ENCODE results near the gene POLR1E.

The POLR1E gene

GRCh38 chr9:37486256-37486615, 488 bp downstream of the POLR1E start:
- Histone ChIP-seq H3K4me1 (ENCODE audit: control insufficient read depth, insufficient read depth, low read length) (peaks cover 31% of the 10 kb centered on the region), H3K27me3 (replicated peaks; ENCODE audit: control insufficient read depth, insufficient read depth, low read length) (no peaks in the 10 kb centered on the region), H3K36me3 (ENCODE audit: control insufficient read depth, insufficient read depth, low read length, severe bottlenecking) (peaks cover 36% of the 10 kb centered on the region), H3K4me3 (ENCODE audit: low read length) (peak overlapping the region; percentile 95), H3K9me3 (ENCODE audit: control insufficient read depth, low read length) (no peaks in the 10 kb centered on the region), H3K9ac (ENCODE audit: low read length) (peak overlapping the region; percentile 93)
- DNase-seq (ENCODE audit: low read depth) = no peak

- Histone ChIP-seq H3K9ac (ENCODE audit: low read length) (peak overlapping the region; percentile 93), H3K4me3 (ENCODE audit: low read length) (peak overlapping the region; percentile 95), H3K9me3 (ENCODE audit: control insufficient read depth, low read length) (no peaks in the 10 kb centered on the region), H3K4me1 (ENCODE audit: control insufficient read depth, insufficient read depth, low read length) (peaks cover 34% of the 10 kb centered on the region), H3K27me3 (replicated peaks; ENCODE audit: control insufficient read depth, insufficient read depth, low read length) (no peaks in the 10 kb centered on the region), H3K36me3 (ENCODE audit: control insufficient read depth, insufficient read depth, low read length, severe bottlenecking) (peaks cover 42% of the 10 kb centered on the region)
- DNase-seq (ENCODE audit: low read depth) = peak; percentile 91
Observed at GRCh38 chr9:37486616-37487548, 1.1 kb downstream of the POLR1E start.

- peaks cover 23% of the 10 kb centered on the region for H3K4me1 ChIP-seq (ENCODE audit: control insufficient read depth, insufficient read depth, low read length)
- H3K36me3 ChIP-seq (ENCODE audit: control insufficient read depth, insufficient read depth, low read length, severe bottlenecking) = peaks cover 90% of the 10 kb centered on the region
- H3K4me3 ChIP-seq (ENCODE audit: low read length) = no peak overlapping the region
- no peak for DNase-seq (ENCODE audit: low read depth)
- no peak overlapping the region for H3K9ac ChIP-seq (ENCODE audit: low read length)
- H3K9me3 ChIP-seq (ENCODE audit: control insufficient read depth, low read length) = no peaks in the 10 kb centered on the region
- no peaks in the 10 kb centered on the region for H3K27me3 ChIP-seq (replicated peaks; ENCODE audit: control insufficient read depth, insufficient read depth, low read length)
Observed at GRCh38 chr9:37491939-37492338, 6.2 kb downstream of the POLR1E start.

- Histone ChIP-seq H3K9ac (ENCODE audit: low read length) (no peak overlapping the region), H3K27me3 (replicated peaks; ENCODE audit: control insufficient read depth, insufficient read depth, low read length) (no peaks in the 10 kb centered on the region), H3K4me1 (ENCODE audit: control insufficient read depth, insufficient read depth, low read length) (peaks cover 6% of the 10 kb centered on the region), H3K4me3 (ENCODE audit: low read length) (no peak overlapping the region), H3K36me3 (ENCODE audit: control insufficient read depth, insufficient read depth, low read length, severe bottlenecking) (peaks cover 91% of the 10 kb centered on the region), H3K9me3 (ENCODE audit: control insufficient read depth, low read length) (no peaks in the 10 kb centered on the region)
- DNase-seq (ENCODE audit: low read depth) = no peak
Observed at GRCh38 chr9:37495571-37495970, 9.8 kb downstream of the POLR1E start.

GRCh38 chr9:37496020-37496419, 10.3 kb downstream of the POLR1E start:
- no peak overlapping the region for H3K9ac ChIP-seq (ENCODE audit: low read length)
- H3K4me1 ChIP-seq (ENCODE audit: control insufficient read depth, insufficient read depth, low read length) = peaks cover 6% of the 10 kb centered on the region
- H3K4me3 ChIP-seq (ENCODE audit: low read length) = no peak overlapping the region
- peaks cover 91% of the 10 kb centered on the region for H3K36me3 ChIP-seq (ENCODE audit: control insufficient read depth, insufficient read depth, low read length, severe bottlenecking)
- no peak for DNase-seq (ENCODE audit: low read depth)
- H3K27me3 ChIP-seq (replicated peaks; ENCODE audit: control insufficient read depth, insufficient read depth, low read length) = no peaks in the 10 kb centered on the region
- H3K9me3 ChIP-seq (ENCODE audit: control insufficient read depth, low read length) = no peaks in the 10 kb centered on the region

- no peak for DNase-seq (ENCODE audit: low read depth)
- peaks cover 91% of the 10 kb centered on the region for H3K36me3 ChIP-seq (ENCODE audit: control insufficient read depth, insufficient read depth, low read length, severe bottlenecking)
- H3K4me3 ChIP-seq (ENCODE audit: low read length) = no peak overlapping the region
- no peaks in the 10 kb centered on the region for H3K9me3 ChIP-seq (ENCODE audit: control insufficient read depth, low read length)
- no peaks in the 10 kb centered on the region for H3K27me3 ChIP-seq (replicated peaks; ENCODE audit: control insufficient read depth, insufficient read depth, low read length)
- no peak overlapping the region for H3K9ac ChIP-seq (ENCODE audit: low read length)
- H3K4me1 ChIP-seq (ENCODE audit: control insufficient read depth, insufficient read depth, low read length) = peaks cover 11% of the 10 kb centered on the region
Observed at GRCh38 chr9:37497320-37497719, 11.6 kb downstream of the POLR1E start.

- H3K4me1 ChIP-seq (ENCODE audit: control insufficient read depth, insufficient read depth, low read length) = peaks cover 21% of the 10 kb centered on the region
- H3K36me3 ChIP-seq (ENCODE audit: control insufficient read depth, insufficient read depth, low read length, severe bottlenecking) = peaks cover 91% of the 10 kb centered on the region
- no peak for DNase-seq (ENCODE audit: low read depth)
- no peak overlapping the region for H3K9ac ChIP-seq (ENCODE audit: low read length)
- no peaks in the 10 kb centered on the region for H3K9me3 ChIP-seq (ENCODE audit: control insufficient read depth, low read length)
- no peak overlapping the region for H3K4me3 ChIP-seq (ENCODE audit: low read length)
- no peaks in the 10 kb centered on the region for H3K27me3 ChIP-seq (replicated peaks; ENCODE audit: control insufficient read depth, insufficient read depth, low read length)
Observed at GRCh38 chr9:37498457-37498856, 12.7 kb downstream of the POLR1E start.

GRCh38 chr9:37499297-37499696, 13.5 kb downstream of the POLR1E start:
- Histone ChIP-seq H3K9ac (ENCODE audit: low read length) (no peak overlapping the region), H3K27me3 (replicated peaks; ENCODE audit: control insufficient read depth, insufficient read depth, low read length) (no peaks in the 10 kb centered on the region), H3K36me3 (ENCODE audit: control insufficient read depth, insufficient read depth, low read length, severe bottlenecking) (peaks cover 87% of the 10 kb centered on the region), H3K4me1 (ENCODE audit: control insufficient read depth, insufficient read depth, low read length) (peaks cover 29% of the 10 kb centered on the region), H3K4me3 (ENCODE audit: low read length) (no peak overlapping the region), H3K9me3 (ENCODE audit: control insufficient read depth, low read length) (no peaks in the 10 kb centered on the region)
- no peak for DNase-seq (ENCODE audit: low read depth)

- H3K36me3 ChIP-seq (ENCODE audit: control insufficient read depth, insufficient read depth, low read length, severe bottlenecking) = peaks cover 74% of the 10 kb centered on the region
- H3K9ac ChIP-seq (ENCODE audit: low read length) = no peak overlapping the region
- H3K27me3 ChIP-seq (replicated peaks; ENCODE audit: control insufficient read depth, insufficient read depth, low read length) = no peaks in the 10 kb centered on the region
- H3K4me3 ChIP-seq (ENCODE audit: low read length) = no peak overlapping the region
- no peak for DNase-seq (ENCODE audit: low read depth)
- no peaks in the 10 kb centered on the region for H3K9me3 ChIP-seq (ENCODE audit: control insufficient read depth, low read length)
- H3K4me1 ChIP-seq (ENCODE audit: control insufficient read depth, insufficient read depth, low read length) = peaks cover 42% of the 10 kb centered on the region
Observed at GRCh38 chr9:37501957-37502596, 16.3 kb downstream of the POLR1E start.

GRCh38 chr9:37503736-37504135, 18.0 kb downstream of the POLR1E start:
- Histone ChIP-seq H3K4me1 (ENCODE audit: control insufficient read depth, insufficient read depth, low read length) (peaks cover 58% of the 10 kb centered on the region), H3K36me3 (ENCODE audit: control insufficient read depth, insufficient read depth, low read length, severe bottlenecking) (peaks cover 57% of the 10 kb centered on the region), H3K9me3 (ENCODE audit: control insufficient read depth, low read length) (no peaks in the 10 kb centered on the region), H3K9ac (ENCODE audit: low read length) (no peak overlapping the region), H3K27me3 (replicated peaks; ENCODE audit: control insufficient read depth, insufficient read depth, low read length) (no peaks in the 10 kb centered on the region), H3K4me3 (ENCODE audit: low read length) (no peak overlapping the region)
- no peak for DNase-seq (ENCODE audit: low read depth)

GRCh38 chr9:37504605-37505004, 18.9 kb downstream of the POLR1E start:
- H3K36me3 ChIP-seq (ENCODE audit: control insufficient read depth, insufficient read depth, low read length, severe bottlenecking) = peaks cover 49% of the 10 kb centered on the region
- peaks cover 64% of the 10 kb centered on the region for H3K4me1 ChIP-seq (ENCODE audit: control insufficient read depth, insufficient read depth, low read length)
- H3K27me3 ChIP-seq (replicated peaks; ENCODE audit: control insufficient read depth, insufficient read depth, low read length) = no peaks in the 10 kb centered on the region
- no peaks in the 10 kb centered on the region for H3K9me3 ChIP-seq (ENCODE audit: control insufficient read depth, low read length)
- no peak overlapping the region for H3K9ac ChIP-seq (ENCODE audit: low read length)
- no peak for DNase-seq (ENCODE audit: low read depth)
- H3K4me3 ChIP-seq (ENCODE audit: low read length) = no peak overlapping the region
